ENCODE measurements around the gene ADCK2.

DNA sequence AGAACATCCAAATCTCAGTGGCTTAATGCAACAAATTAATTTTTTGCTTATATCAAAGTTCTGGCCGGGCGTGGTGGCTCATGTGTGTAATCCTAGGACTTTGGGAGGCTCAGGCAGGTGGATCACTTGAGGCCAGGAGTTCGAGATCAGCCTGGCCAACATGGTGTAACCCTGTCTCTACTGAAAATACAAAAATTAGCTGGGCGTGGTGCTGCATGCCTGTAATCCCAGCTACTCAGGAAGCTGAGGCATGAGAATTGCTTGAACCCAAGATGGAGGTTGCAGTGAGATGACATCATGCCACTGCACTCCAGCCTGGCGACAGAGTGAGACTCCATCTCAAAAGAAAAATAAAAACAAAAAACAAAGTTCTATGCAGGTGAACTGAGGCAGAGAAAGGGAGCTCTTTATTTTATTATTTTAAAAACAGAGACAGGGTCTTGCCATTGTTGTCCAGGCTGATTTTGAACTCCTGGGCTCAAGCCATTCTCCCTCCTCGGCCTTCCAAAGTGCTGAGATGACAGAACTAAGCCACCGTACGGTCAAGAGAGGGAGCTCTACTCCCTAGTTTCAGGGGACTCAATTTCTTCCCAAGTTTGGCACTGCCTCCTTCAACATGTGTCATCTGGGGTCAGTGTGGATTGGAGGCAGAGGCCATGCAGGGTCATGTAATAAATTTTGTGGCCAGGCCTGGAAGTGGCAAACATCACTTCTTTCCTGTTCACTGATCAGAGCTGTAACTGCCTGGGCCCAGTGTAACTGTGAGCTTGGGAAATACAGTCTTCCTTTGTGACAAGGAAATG is 2.4 kb downstream of the ADCK2 start:
- TF ChIP-seq, protein P1, sequence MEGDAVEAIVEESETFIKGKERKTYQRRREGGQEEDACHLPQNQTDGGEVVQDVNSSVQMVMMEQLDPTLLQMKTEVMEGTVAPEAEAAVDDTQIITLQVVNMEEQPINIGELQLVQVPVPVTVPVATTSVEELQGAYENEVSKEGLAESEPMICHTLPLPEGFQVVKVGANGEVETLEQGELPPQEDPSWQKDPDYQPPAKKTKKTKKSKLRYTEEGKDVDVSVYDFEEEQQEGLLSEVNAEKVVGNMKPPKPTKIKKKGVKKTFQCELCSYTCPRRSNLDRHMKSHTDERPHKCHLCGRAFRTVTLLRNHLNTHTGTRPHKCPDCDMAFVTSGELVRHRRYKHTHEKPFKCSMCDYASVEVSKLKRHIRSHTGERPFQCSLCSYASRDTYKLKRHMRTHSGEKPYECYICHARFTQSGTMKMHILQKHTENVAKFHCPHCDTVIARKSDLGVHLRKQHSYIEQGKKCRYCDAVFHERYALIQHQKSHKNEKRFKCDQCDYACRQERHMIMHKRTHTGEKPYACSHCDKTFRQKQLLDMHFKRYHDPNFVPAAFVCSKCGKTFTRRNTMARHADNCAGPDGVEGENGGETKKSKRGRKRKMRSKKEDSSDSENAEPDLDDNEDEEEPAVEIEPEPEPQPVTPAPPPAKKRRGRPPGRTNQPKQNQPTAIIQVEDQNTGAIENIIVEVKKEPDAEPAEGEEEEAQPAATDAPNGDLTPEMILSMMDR (IDR thresholded peaks at IDR 0.05), result no peak; the same call in 1 of the 2 replicates
- no peak for TF ChIP-seq ZFX (IDR thresholded peaks at IDR 0.05; ENCODE audit: borderline replicate concordance)

All from 22Rv1 (cell line).